Measurements from ENCODE around the gene ATF7IP.
"Not testable (repeated sequence)": the region's sequence is repeated elsewhere in the genome, so short reads cannot be mapped to it uniquely, and the experiment has no call there.

Gene ATF7IP

GRCh38 chr12:14396071-14396470 is 30.6 kb downstream of the ATF7IP start:
- TF ChIP-seq CTCF (IDR thresholded peaks at IDR 0.05) (no peak), ZFX (IDR thresholded peaks at IDR 0.05; ENCODE audit: borderline replicate concordance) (no peak)
- H3K27ac ChIP-seq: no peak overlapping the region

DNA sequence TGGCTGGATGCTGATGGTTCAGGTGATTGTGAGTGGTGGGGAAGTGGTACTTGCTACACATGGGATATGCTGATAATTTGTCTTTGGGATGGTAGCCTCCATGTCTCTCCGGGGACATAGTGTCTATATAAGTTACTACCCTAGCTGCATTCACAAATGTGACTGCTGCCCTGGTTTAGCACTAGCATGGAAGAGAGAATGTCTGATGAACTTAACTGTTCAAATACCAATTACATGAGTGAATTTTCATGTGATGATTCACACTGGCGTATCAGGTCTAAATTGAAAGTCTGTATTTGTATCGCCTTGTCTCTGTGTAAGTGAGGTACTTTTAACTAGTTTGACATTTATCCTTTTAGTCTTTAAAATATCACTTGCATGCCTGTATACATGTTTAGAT is 34.4 kb downstream of the ATF7IP start:
- TF ChIP-seq CTCF (IDR thresholded peaks at IDR 0.05): no peak
- TF ChIP-seq ZFX (IDR thresholded peaks at IDR 0.05; ENCODE audit: borderline replicate concordance): no peak
- no peak overlapping the region for H3K27ac ChIP-seq

- H3K27ac ChIP-seq: no peak overlapping the region
- TF ChIP-seq CTCF (IDR thresholded peaks at IDR 0.05) (no peak), ZFX (IDR thresholded peaks at IDR 0.05; ENCODE audit: borderline replicate concordance) (no peak)
These were observed 35.1 kb downstream of the ATF7IP start for GRCh38 chr12:14400599-14400998.

GRCh38 chr12:14401267-14401666 is 35.8 kb downstream of the ATF7IP start:
- not testable (repeated sequence) for H3K27ac ChIP-seq

GRCh38 chr12:14402697-14403096 is 37.2 kb downstream of the ATF7IP start:
- no peak for TF ChIP-seq CTCF (IDR thresholded peaks at IDR 0.05)
- no peak overlapping the region for H3K27ac ChIP-seq

- no peak for TF ChIP-seq ZFX (IDR thresholded peaks at IDR 0.05; ENCODE audit: borderline replicate concordance)
- no peak overlapping the region for H3K27ac ChIP-seq
These were observed 37.8 kb downstream of the ATF7IP start for GRCh38 chr12:14403293-14403692.

- H3K27ac ChIP-seq: no peak overlapping the region
- no peak for TF ChIP-seq CTCF (IDR thresholded peaks at IDR 0.05)
- TF ChIP-seq ZFX (IDR thresholded peaks at IDR 0.05; ENCODE audit: borderline replicate concordance): no peak
These were observed 38.3 kb downstream of the ATF7IP start for GRCh38 chr12:14403711-14404196.

DNA sequence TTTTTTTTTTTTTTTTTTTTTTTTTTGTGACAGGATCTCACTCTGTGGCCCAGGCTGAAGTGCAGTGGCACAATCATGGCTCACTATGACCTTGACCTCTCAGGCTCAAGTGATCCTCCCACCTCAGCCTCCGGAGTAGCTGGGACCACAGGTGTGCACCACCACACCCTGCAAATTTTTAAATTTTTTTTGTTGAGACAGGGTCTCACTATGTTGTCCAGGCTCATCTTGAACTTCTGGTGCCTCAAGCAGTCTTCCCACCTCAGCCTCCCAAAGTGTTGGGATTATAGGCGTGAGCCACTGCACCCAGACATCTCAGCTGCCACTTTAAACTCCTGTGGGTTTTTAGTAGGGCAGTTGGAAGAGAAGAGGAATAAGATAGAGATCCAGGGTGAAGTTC is 39.9 kb downstream of the ATF7IP start:
- H3K27ac ChIP-seq: not testable (repeated sequence)

- H3K27ac ChIP-seq: no peak overlapping the region
- no peak for TF ChIP-seq CTCF (IDR thresholded peaks at IDR 0.05)
- no peak for TF ChIP-seq ZFX (IDR thresholded peaks at IDR 0.05; ENCODE audit: borderline replicate concordance)
These were observed 42.7 kb downstream of the ATF7IP start for GRCh38 chr12:14408208-14408607.

Data from 22Rv1 (cell line).